GM18909 (cell line): ENCODE data around the gene SFRP2.

Source experiments
- ATAC-seq: cut with Tn5 transposase; IDR thresholded peaks from one replicate; pipeline ENCODE4 v1.9.1; 2021; ENCODE audit warnings: mild to moderate bottlenecking; ENCODE audit not compliant: unreplicated experiment, poor library complexity

Gene SFRP2

GRCh38 chr4:153778383-153778782, 10.5 kb downstream of the SFRP2 start:
- no peak for ATAC-seq

DNA sequence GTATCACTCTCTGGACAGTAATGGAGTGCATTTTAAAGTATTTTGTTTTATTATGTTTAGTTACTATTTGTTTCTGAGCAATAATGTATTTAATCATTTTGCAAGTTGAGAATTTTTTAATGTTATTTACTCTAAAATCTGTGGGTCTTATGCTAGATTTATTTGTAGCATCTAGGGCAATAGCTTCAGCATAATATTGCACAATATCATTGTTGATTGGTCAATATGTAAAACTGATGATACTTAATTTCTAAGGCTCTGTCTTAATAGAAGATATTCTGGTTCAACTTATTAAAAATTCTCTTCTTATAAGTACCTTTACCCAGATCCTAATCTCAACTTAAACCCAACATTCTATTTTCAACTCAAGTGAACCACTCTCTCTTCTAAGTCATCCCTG, 11.5 kb downstream of the SFRP2 start:
- no peak for ATAC-seq

GRCh38 chr4:153776601-153777000, 12.3 kb downstream of the SFRP2 start:
- no peak for ATAC-seq

DNA sequence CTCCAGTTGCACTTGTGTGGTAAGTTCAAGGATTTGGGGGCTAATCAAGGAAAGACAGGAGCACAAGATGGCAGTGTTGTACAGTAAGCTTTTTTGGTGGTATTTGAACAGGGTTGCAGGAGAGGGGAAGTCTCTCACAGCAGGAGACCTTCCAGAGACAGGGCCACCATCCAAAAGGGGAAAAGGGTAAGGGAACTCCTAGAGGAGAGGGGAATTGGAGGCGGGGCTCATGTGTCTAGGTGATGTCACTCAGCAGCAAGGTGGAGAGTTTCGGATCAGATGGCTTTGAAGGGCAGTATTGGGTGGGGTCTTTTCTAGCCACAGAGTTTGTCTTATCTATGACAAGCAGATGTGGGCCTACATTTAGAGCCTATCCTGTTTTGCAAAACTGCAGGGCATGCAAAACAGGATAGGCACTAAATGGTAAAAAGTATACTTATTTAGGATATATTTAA, 15.6 kb downstream of the SFRP2 start:
- ATAC-seq = no peak

DNA sequence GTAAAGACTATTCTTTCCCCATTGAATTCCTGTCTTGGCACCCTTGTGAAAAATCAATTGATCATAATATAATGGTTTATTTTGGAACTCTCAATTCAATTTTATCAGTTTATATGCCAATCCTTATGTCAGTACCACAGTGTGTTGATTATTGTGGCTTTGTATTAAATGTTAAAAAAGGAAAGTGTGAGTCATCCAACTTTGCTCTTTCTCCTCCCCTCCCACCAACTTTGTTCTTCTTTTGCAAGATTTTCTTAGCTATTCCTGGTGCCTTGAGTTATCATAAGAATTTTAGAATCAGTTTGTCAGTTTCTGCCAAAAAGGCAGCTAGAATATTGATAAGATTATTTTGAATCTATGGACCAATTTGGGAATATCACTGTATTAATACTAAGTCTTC, 17.8 kb downstream of the SFRP2 start:
- ATAC-seq = no peak

DNA sequence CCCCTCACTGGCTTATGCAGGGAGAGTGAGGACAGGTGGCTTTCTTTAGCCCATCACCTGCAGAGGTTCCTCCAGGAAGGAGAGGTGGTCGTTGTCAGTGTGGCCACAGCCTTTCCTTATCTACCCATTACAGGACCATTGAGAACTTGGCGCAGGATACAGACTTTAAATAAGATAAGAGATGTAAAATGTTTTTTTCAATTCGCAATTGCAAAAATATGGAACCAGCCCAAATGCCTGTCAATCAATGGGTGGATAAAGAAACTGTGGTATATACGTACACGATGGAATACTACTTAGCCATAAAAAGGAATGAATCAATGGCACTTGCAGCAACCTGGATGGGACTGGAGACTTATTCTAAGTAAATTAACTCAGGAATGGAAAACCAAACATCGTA, 22.1 kb downstream of the SFRP2 start:
- no peak for ATAC-seq

GRCh38 chr4:153765894-153766293, 23.0 kb downstream of the SFRP2 start:
- ATAC-seq = no peak

DNA sequence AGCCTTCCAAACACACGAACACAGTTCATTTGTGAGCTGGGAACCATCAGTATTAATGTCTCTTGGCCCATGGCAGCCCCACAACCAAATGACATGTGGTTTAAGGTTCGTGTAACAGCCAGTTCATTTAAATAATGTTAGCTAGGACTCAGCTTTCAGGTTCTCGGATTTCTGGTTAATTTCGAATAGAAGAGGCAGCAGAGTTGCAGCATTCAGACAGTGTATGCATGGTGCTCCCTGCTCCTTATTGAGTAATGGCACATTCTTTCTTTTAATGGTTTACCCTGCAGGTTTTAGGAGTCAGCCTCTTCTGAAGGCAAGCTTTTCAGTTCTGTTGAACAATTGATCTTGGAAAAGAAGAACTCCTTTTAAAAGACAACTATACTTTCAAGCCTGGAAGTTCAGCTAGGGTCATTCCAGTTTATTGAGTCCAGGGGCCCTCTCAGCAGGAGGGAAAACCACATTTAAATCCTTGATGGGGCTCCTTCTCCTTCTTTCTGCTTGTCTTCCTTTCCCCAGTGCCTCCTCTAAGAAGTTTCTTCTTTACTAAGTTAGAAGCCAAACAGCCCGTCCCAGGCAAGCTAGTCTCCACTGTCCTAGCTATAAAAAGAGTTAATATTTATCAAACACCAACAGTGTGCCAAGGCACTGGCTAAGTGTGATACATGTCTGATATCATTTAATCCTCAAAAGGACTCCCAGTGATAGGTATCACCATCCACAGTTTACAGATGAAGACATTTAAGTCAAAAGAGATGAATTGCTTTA, 24.1 kb downstream of the SFRP2 start:
- no peak for ATAC-seq

DNA sequence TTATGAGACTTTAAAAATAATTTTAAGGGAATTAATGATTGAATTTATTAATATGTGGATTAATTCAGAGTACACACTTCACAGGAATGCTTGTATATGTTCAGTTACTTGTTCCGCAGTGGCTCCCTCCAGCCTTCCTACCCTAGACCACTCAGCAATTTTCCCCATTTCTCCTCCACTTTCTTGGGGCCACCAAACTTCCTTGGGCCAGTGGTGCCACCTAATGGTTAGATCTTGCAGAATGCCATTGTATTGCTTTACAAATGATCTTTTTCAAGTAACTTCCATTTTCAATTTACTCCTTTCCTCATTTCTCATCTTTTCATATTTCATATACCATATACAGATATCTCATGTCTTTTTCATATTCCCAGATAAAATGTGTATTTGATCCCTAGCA, 25.5 kb downstream of the SFRP2 start:
- no peak for ATAC-seq

DNA sequence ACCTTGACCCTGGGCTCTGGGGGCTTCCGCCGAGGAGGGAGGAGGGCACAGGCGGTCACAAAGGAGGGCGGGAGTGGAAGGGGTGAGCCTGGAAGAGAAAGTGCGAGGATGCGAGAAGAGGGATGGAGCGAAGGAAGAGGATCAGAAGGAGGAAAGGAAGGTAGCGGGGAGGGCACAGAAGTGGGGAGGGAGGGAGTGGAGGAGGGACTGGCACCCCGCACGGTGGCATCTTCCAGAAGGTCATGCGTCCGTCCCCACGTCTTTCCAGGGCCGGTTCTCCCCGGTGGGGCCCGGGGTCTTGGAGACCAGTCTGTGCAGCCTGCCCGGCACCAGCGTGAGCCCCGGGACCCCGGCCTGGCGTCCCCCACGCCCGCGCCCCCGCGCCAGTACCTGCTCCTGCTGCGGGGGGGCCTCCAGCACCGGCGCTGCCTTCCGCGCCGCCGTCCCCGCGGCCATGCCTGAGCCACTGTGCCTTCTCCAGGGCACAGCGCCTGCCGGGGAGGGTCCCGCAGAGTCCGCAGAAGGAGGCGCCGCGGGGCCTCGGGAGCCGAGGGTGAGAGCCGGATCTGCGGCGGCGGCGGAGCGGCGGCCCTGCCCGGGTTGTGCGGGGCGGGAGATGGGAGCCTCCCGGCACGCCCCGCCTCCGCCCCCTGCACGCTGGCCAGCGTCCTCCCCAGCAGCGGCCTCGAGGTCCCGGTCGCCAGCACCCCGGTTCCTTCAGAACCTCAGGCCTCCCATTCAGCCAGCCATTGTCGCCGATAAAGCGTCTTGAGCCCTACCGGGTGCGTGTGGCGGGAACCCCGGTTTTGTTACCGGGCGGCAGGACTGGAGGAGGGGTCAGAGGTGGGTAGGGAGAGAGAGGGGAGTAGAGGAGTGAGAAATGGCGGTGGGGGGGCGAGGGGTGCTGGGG, 29.2 kb downstream of the SFRP2 start, which contains the start of gene RNF175:
Gene RNF175 (minus strand): TSS at position 618 of the 910 bp plus-strand sequence. CDS start 162 bp downstream, at position 456.
- no peak for ATAC-seq

- no peak for ATAC-seq
These were observed 30.0 kb downstream of the SFRP2 start for GRCh38 chr4:153758688-153759406.

GRCh38 chr4:153758136-153758535, 30.7 kb downstream of the SFRP2 start:
- ATAC-seq = no peak

- ATAC-seq = no peak
These were observed 31.5 kb downstream of the SFRP2 start for GRCh38 chr4:153757407-153757806.

DNA sequence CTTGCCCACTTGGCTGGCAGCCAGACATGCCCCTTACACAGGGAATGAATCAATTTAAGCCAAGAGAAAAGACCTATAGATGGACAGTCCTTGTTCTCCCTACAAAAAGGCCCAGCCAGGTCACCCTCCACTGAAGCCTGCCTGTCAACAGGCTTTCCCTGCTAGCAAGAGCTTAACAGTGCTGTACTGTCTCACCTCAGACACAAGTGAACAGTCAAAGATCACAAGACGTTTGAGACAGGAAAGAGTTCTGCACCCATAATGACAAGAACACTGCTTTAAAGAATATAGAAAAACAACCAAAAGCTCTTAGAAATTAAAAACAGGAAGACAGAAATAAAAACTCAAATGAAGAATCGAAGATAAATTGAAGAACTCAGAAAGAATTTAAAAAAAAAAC, 33.7 kb downstream of the SFRP2 start:
- ATAC-seq = no peak

- ATAC-seq = peak; percentile 90
These were observed 38.6 kb downstream of the SFRP2 start for GRCh38 chr4:153750197-153750817.

- ATAC-seq = no peak
These were observed 40.5 kb downstream of the SFRP2 start for GRCh38 chr4:153748378-153748777.

DNA sequence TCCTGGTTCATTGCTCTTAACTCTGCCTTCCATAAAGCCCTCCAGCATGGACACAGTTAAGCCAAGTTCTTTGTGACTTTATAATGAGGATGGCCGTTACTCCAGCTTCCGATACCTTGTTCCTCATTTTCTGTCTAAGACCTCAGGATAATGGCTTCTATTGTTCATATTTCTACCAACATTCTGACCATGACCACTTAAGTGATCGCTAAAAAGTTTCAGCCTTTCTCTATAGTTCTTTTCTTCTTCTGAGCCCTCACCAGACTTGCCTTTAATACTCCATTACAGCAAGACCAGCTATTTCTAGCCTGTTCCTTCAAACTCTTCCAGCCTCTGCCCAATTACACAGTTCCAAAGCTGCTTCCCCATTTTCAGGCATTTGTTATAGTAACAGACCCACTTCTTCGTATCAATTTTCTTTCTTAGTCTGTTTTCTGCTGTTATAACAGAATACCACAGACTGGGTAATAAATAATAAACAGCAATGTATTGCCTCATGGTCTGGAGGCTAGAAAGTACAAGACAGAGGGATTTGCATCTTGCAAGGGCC, 41.4 kb downstream of the SFRP2 start:
- ATAC-seq = no peak

GRCh38 chr4:153745651-153746050, 43.2 kb downstream of the SFRP2 start:
- ATAC-seq = no peak

GRCh38 chr4:153741541-153741940, 47.3 kb downstream of the SFRP2 start:
- ATAC-seq = no peak

DNA sequence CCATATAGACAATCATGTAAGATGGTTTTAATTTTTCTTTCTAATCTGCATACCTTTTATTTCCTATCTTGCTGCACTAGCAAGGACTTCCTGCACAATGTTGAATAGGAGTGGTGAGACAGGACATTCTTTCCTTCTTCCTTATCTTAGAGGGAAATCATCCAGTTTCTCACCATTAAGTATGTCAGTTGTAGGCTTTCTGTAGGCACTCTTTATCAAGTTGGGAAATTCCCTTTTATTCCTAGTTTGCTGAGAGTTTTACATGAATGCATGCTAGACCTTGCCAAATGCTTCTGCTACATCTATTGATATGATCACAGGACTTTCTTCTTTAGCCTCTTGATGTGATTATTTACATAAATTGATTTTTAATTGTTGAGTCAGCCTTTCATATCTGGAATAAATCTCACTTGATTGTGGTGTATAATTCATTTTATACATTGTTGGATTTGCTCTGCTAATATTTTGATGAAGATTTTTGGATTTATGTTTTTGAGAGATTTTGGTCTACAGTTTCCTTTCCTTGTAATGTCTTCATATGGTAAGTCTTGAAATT, 52.9 kb downstream of the SFRP2 start:
- no peak for ATAC-seq
